Neural cell (in vitro differentiated cells): ENCODE data around the gene ARHGEF12.

Experiments
- EP300 ChIP-seq: fragments of 450-650 bp; conservative IDR thresholded peaks from 2 replicates; pipeline ENCODE4 v1.6.1; 2014; ENCODE audit warnings: antibody characterized with exemption, mild to moderate bottlenecking, moderate library complexity; ENCODE audit not compliant: poor library complexity, severe bottlenecking
- MXI1 ChIP-seq: fragments of 450-650 bp; conservative IDR thresholded peaks from 2 replicates; pipeline ENCODE4 v1.6.1; 2014; ENCODE audit warnings: antibody characterized with exemption, mild to moderate bottlenecking; ENCODE audit not compliant: poor library complexity, severe bottlenecking
- POLR2AphosphoS5 ChIP-seq: IDR thresholded peaks from 2 replicates; pipeline ENCODE4 v1.6.1; 2012
- SMC3 ChIP-seq: fragments of 450-650 bp; conservative IDR thresholded peaks from 2 replicates; pipeline ENCODE4 v1.6.1; 2014; ENCODE audit warnings: antibody characterized with exemption, mild to moderate bottlenecking, moderate library complexity; ENCODE audit not compliant: poor library complexity
- TAF1 ChIP-seq: IDR thresholded peaks from 2 replicates; pipeline ENCODE4 v1.6.1; 2012; ENCODE audit warnings: low read depth
- TF ChIP-seq, protein P1 (sequence below): fragments of 450-650 bp; IDR thresholded peaks from 2 replicates; pipeline ENCODE4 v1.5.1; 2014; ENCODE audit warnings: antibody characterized with exemption, mild to moderate bottlenecking, moderate library complexity; ENCODE audit not compliant: poor library complexity, severe bottlenecking

DNA sequence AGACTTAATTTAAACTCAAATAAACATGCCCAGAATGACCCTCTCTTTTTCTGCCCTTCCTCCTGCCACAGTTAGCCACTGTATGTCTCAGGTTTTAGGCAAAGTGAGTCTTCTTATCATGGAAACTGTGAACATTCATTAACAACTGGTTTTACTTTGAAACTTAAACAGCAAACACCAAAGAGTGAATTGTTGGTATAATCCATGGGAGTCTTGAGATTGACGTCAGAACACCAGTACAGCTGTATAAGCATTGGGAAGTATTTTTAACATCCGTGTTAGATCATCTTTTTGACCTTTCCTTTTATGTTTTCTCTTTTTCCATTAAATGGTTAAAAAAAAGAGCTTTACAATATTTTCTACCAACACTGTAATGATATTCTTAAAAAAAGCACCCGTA lies 38.9 kb downstream of the ARHGEF12 start:
- TF ChIP-seq, protein P1, sequence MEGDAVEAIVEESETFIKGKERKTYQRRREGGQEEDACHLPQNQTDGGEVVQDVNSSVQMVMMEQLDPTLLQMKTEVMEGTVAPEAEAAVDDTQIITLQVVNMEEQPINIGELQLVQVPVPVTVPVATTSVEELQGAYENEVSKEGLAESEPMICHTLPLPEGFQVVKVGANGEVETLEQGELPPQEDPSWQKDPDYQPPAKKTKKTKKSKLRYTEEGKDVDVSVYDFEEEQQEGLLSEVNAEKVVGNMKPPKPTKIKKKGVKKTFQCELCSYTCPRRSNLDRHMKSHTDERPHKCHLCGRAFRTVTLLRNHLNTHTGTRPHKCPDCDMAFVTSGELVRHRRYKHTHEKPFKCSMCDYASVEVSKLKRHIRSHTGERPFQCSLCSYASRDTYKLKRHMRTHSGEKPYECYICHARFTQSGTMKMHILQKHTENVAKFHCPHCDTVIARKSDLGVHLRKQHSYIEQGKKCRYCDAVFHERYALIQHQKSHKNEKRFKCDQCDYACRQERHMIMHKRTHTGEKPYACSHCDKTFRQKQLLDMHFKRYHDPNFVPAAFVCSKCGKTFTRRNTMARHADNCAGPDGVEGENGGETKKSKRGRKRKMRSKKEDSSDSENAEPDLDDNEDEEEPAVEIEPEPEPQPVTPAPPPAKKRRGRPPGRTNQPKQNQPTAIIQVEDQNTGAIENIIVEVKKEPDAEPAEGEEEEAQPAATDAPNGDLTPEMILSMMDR: no peak
- TF ChIP-seq TAF1 (no peak), MXI1 (no peak), EP300 (no peak), SMC3 (no peak), POLR2AphosphoS5 (no peak)
